Measurements from ENCODE around the gene CCDC88C. TPM values are rescaled to one million over a fixed set of nuclear protein-coding genes. Genes with fewer than 3 reads are reported as not detected.

The CCDC88C gene, protein sequence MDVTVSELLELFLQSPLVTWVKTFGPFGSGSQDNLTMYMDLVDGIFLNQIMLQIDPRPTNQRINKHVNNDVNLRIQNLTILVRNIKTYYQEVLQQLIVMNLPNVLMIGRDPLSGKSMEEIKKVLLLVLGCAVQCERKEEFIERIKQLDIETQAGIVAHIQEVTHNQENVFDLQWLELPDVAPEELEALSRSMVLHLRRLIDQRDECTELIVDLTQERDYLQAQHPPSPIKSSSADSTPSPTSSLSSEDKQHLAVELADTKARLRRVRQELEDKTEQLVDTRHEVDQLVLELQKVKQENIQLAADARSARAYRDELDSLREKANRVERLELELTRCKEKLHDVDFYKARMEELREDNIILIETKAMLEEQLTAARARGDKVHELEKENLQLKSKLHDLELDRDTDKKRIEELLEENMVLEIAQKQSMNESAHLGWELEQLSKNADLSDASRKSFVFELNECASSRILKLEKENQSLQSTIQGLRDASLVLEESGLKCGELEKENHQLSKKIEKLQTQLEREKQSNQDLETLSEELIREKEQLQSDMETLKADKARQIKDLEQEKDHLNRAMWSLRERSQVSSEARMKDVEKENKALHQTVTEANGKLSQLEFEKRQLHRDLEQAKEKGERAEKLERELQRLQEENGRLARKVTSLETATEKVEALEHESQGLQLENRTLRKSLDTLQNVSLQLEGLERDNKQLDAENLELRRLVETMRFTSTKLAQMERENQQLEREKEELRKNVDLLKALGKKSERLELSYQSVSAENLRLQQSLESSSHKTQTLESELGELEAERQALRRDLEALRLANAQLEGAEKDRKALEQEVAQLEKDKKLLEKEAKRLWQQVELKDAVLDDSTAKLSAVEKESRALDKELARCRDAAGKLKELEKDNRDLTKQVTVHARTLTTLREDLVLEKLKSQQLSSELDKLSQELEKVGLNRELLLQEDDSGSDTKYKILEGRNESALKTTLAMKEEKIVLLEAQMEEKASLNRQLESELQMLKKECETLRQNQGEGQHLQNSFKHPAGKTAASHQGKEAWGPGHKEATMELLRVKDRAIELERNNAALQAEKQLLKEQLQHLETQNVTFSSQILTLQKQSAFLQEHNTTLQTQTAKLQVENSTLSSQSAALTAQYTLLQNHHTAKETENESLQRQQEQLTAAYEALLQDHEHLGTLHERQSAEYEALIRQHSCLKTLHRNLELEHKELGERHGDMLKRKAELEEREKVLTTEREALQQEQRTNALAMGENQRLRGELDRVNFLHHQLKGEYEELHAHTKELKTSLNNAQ (N-terminal part only)
- total RNA-seq (2022; extraction: Qiagen RNA extraction; ENCODE audit: low read depth): 5.2 to 7.1 TPM (median 6.4 TPM) in 5 replicates

DNA sequence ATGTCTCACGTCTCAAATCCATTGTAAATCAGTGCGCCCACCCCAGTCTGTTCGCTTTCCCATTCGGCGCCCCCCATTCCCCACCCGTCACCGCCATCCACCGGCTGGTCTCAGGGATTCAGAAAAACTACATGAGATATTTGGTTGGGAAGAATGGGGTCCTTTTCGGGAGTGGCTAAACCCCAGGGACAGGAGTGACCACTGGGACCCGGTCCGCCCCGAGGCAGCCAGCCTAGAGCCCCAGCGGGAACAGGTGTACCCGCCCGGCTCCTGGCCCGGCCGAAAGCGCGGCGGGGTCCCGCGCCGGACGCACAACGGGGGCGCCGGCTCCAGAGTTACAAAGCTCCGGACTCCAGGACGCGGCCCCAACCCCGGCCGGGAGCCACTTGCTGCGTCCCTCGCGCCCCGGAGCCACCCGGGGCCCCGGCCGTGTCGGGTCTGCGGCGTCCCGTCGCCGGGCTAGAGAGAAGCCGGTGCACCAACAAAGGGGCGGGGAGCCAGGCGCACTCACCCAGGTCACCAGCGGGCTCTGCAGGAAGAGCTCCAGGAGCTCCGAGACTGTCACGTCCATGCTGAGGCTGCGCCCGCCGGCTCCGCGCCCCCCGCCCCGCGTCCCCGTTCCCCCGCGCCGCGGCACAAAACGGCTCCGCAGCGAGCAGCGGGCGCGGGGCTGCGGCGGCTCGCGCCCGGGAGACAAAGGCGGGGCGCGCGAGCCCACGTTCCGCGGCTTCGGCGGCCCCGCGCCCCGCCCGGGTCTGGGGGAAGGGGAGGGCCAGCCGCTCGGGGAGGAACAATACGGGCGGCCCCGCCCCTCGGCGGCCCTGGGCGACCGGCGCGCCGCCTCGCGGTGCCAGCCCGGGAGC, at the start of gene CCDC88C:
CCDC88C (minus strand) TSS at position 701 of the 863 bp plus-strand sequence; CDS start at position 571, 130 bp downstream.

GRCh38 chr14:91244501-91244901, 173.1 kb downstream of the CCDC88C start, which contains the start of gene GPR68:
Gene GPR68 (minus strand): TSS chr14:91244704. CDS start chr14:91235050, 9,654 bp downstream.

Other genes with a start within 250 kb of the CCDC88C start
- gene GPR68, start 173.1 kb downstream of the CCDC88C start, total RNA-seq (2022; extraction: Qiagen RNA extraction; ENCODE audit: low read depth): 0.05 to 0.11 TPM (median 0.06 TPM) in 4 of 5 replicates, not detected in the other
- 68.3 to 84.1 TPM (median 77.3 TPM) in 5 replicates for gene PPP4R3A, start 92.5 kb upstream of the CCDC88C start, total RNA-seq (2022; extraction: Qiagen RNA extraction; ENCODE audit: low read depth)